Activated T-helper 9 cell treated with anti-CD3 and anti-CD28 coated beads, Interleukin-2, amount 50 U/mL, for 16 hours (primary cell): ENCODE measurements around the gene KIAA0753.

Experiments used
- DNase-seq: peaks from one replicate; pipeline ENCODE4 v3.0.0-alpha.2; 2020; ENCODE audit warnings: low read depth

Gene KIAA0753

DNA sequence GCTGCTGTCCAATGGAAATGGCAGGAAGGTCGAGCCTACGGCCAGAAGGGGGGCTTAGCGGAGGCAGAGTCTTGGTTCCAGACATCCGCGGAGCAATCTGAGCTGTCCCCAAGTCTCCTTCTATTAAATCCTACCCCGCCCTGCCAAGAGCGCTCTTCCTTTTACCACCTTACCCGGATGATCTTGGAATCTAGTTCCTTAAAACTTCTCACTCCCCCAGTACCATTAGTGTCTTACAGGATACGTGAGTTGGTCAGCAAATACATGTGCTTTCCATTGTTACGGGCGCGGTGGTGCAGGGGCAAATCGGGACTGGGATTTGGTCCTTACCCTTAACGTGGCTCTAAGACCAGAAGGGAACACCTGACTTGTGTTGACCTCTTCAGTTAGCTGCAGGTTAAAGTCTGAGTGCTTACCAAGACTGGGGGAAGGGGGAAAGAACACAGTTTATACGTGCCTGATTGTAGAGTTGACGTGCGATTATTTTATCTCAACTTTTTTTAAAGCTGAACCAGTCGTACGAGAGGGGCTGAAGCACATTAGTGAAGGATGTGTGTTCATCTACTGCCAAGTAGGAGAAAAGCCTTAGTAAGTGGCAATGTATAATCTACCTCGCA, 844 bp upstream of the KIAA0753 start:
- no peak for DNase-seq

DNA sequence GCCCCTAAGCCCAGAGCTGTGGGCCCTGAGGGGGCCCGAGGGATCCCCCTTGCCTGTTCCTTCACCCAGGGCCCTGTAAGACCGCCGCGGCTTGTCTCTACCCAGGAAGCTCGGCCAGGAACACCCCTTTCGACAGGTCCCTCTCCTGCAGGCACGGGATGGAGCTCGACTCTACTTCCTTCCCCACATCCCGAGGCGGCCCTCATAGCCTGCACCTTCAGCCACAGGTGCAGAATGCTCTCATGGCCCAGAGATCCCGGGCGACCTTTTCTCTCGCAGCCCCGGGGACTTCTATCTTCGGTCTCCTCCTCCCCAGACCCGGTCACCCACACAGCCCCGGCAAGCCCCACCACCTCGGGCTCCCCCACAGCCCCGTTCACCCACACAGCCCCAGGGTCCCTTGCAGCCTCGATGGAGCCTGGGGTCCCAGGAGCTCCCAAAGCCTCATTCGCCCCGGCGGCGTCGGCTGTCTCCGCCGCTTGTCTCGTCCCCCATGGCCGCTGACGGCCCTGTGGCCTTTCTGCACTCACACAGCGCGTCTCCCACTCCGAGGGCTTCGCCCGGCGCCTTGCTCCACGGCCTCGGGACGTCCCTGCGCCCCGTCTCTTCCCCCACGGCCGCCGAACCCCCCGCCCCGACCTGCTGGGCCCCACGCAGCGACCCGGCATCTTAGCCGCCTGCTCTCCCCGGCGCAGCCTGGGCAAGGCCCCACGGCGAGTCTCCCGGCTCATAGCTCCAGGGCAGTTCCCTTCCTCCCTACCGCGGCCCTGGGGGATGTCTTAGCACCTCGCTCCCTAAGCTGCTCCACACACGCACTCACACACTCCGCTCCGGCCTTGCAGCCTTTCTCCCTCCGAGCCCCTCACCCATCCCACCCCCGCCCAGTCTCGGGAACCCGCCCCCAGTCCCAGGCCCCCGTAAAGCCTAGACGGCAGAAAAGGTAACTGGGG, 650 bp downstream of the KIAA0753 start:
- DNase-seq = no peak

DNA sequence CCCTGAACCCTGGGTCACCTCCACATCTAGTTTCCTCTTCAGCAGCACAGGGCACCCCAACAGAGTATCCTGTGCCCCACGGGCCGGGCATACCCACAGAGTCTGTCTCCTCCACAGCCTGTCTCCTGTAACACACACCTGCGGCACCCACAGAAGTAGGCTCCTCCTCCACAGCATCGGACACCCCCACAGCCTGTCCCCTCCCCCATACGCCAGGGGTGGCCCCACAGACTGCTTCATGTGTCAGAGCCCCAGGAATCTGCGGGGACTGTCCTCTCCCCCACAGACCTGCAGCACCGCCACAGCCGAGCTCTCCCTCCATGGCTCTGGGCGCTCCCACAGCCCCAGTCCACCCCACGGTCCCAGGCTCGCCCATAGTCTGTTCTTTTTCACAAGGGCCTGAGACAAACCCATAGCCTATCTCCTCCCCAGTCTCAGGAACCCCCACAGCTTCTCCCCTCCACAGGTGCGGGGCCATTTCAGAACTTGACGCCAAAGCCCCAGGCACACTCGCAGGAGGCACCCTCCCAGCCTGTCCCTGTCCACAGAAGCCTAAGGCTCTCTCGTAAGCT, 1.4 kb downstream of the KIAA0753 start:
- DNase-seq = no peak

DNA sequence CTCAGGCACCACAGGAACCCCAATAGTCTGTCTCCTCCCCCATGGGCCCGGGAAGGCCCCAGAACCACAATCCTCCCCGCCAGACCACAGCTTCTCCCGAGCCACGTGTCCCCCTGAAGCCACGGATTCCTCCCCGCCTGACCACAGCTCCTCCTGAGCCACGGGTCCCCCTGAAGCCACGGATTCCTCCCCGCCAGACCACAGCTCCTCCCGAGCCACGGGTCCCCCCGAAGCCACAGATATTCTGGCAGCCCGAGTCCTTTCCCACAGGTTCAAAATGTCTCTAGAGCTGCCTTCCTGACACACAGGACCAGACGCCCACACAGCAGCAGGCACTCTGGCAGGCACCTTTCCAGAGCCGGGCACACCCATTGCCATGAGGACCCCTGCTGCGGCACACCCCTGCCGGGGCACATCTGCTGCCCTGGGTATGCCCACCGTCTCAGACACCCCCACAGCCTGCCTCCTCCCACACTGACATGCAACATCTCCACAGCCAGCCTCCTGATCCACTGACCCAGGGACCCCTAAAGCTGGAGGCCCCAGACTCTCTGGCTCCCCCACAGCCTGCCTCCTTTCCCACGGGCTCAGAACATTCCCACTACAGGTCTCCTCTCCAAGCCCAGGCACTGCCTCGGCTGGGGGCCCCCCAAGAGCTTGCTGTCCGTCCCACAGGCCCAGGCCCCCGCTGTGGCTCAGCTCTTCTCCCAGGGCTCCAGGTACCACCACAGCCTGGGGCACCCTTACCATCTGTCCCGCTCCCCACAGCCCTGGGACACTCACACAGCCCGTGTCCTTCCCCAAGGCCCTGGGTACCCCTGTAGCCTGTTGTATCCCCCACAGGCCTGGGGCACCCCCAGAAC, 2.2 kb downstream of the KIAA0753 start:
- DNase-seq = no peak

DNA sequence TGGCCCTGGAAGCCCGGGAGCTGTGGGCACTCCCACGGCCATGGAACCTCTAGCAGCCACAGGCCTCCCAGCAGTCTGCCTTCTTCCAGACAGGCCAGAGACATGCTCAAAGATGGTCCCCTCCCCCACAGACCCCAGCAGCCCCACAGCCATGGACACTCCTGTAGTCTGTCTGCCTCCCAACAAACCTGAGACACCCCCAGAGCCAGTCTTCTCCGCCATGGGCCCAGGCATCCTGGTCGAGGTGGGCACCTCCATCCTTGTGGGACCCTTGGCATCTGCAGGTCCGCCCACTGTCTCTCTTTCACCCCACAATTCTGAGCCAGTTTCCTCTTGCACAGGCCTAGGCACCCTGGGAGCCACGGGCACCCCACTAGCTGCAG, 3.1 kb downstream of the KIAA0753 start:
- no peak for DNase-seq

DNA sequence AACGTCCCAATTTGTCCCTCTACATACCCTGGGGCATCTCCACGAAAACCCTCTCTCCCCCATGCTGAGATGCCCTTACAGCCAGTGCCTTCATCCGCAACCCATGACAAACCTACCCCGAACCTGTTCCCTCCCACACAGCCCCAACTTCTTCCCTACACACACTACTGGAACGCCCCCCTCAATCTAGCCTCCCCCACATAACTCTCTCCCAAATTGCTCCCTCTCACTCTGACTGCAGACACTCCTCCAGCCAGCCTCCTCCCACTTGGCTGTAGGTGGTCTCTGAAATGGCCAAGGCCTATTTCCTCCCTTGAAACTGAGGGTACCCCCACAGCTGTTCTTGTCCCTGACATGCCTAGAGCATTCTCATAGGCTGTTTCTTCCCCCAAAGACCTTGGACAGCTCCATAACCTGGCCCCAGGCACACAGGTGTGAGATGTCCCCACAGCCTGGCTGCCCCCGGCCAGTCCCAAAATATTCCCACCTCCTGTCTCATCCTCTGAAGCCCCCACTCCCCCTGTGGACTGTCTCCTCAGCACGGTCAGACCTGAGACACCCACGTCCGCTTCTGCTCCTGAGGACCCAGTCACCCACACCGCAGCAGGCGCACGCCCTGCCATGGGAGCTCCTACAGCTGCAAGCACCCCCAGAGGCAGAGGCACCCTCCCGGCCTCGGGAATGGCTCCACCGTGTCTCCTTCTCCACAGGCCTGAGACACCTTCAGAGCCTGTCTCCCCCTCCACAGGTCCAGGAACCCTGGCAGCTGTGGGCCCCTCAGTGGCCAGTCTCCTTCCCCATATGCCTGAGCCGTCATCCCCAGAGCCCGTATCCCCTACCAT, 3.7 kb downstream of the KIAA0753 start:
- DNase-seq = no peak

DNA sequence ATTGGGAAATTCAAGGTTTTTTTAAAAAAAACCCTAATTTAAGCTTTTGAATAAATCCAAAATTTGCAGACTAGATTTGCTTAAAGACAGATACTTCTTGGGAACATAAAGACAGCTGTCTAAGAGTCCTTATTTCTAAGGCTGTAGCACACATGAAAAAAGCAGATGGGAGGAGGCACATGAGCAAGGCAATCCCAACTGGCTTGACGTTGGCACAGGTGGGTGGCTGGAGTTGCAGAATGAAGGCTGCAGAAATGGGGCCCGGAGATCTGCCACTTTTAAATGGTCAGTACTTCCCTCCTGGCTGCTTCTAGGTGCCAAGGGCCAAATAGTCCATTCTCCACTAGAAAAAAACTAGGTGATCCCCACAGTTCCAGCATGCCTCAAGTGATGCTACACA, 4.4 kb downstream of the KIAA0753 start:
- no peak for DNase-seq

DNA sequence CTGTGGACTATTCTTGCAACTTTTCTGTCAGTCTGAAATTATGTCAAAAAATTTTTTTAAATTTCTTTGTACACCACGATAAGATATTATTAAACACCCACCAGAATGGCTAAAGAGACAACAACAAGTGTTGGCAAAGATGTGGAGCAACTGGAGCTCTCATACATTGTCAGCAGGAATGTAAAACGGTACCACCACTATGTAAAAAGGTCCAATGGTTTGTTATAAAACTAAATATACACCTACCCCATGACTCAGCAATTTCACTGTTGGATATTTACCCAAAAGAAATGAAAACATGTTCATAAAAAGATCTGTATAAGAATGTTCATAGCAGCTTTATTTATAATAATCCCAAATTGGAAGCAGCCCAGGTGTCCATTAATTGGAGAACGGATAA, 7.2 kb downstream of the KIAA0753 start:
- no peak for DNase-seq

DNA sequence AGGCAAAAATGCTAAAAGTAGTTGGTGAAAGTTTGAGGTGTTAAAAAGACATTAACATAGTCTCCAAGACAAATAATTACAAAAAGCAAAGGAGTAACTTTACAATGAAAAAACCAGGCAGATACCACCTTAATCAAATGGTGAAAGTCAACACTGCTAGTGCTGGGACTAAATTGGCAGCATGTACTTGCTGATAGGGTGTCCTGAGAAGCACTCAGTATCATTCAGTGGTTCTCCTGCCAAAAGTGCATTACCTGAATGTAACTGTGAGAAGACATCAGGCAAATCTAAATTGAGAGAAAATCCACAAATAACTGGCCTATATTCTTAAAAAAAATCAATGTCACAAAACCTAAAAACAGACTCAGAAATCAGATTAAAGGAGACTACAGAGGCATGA, 8.0 kb downstream of the KIAA0753 start:
- DNase-seq = no peak

DNA sequence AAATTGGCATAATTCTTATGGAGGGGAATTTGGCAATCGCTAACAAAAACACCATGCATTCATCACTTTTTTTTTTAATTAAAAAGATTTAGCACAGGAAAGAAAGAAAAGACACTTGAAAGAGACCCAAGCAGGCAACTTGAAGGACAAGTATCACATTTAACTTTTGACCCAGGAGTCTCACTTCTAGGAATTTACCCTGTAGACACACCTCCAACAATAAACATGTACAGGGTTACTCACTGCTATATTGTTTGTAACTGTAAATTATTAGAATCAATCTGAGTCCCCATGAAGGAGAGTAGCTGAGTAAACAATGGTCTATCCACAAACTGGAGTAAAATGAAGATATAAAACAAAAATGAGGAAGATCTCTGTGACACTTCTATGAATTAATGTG, 10.1 kb downstream of the KIAA0753 start:
- DNase-seq = no peak

DNA sequence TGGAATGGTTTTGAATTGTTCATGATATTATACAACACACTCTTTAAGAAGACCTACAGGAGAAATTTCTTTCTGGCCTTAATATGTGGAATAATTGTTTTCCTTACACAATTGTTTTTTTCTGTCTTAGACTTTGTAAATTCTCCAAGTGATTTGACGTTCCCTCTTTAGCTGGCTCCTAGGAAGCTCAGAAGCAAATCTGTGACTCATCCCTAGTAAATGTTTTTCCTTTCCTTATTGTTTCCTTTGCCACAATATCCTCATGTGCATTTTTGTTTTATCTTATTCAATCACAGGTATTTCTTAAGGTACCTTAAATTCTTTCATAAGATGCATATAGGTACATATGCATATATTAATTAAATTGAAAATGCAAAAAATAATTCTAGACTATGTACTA, 13.5 kb downstream of the KIAA0753 start:
- DNase-seq = no peak

DNA sequence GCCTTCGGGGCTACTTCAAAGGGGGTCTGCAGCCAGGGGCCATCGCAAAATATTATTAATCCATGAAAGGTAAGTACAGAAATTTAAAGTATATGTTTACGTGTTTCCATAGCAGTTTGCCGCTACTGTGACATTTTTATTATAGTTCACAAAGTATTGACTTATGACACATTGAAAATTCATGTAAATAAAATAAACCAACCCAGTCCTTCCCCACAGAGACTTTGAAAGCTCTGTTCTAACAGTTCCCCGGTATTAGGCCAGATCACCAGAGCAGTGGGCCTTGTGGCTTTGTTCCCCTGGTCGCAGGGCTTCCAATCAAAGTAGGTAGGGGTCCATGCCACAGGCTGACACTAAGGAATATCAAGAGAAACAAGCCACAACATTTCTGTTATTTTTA, 13.9 kb downstream of the KIAA0753 start:
- DNase-seq = no peak

DNA sequence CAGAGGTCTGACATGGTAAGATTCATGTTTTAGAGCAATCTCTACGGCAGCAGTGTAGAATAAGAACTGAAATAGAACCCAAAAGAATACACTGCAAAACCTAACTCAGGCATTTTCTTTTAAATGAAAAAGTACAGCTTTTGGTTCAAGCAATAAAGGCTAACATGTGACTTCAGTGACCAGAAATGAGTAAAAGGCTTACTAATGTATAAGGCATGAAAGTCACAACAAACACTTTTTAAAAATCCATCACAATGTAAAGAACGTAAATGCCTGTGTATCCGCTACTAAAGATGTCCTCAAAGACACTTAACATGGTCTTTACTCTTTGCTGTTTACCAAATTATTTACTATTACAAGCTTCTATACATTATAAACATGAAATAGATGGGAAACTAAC, 16.6 kb downstream of the KIAA0753 start:
- DNase-seq = no peak

DNA sequence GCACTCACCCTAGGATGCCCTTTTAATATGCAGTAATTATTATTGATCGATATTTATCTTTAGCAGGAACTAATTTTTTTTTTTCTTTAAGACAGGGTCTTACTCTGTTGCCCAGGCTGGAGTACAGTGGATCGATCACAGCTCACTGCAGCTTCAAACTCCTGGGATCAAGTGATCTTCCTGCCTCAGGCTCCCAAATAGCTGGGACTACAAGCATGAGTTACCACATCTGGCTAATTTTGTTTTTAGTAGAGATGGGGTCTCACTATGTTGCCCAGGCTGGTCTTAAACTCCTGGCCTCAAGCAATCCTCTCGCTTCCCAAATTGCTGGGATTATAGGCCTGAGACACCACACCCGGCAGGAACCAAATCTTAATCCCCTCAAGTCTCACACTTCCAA, 29.3 kb downstream of the KIAA0753 start:
- no peak for DNase-seq

DNA sequence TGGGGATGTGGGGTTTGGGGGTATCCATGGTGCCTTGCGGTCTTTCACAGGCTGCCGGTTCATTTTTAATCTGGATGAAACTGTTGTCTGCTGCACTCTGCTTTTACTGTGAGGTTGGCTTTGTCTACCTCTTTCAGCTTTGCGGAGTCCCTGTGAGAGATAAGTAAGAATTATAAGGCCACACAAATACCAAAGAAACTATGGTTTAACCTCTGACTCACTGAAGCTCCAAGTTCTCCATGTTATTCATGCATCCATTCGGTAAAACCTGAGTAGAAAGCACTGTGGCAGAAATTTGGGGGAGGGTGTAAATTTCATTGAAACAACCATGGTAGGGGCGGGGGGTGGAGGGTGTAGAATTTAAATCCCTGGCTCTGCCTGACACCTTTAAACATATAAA, 30.5 kb downstream of the KIAA0753 start:
- no peak for DNase-seq

DNA sequence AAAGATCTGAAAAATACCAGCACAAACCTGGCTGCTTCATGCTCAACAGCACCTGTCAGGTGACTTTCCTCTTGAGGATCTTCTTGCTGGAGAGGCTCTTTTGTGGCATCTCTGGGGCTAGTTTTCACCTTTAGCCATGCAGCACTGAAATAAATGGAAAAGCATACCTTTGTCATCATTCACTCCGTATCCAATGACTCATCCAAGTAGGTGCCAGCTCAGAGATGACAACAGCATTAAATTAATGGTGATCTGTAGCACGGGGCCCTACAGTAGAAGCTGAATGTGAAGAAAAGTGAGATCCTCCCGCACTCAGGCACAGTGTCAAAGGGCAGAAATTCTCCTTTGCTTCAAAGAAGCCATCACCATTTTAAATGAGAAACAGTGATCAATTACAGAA, 32.2 kb downstream of the KIAA0753 start:
- DNase-seq = no peak

DNA sequence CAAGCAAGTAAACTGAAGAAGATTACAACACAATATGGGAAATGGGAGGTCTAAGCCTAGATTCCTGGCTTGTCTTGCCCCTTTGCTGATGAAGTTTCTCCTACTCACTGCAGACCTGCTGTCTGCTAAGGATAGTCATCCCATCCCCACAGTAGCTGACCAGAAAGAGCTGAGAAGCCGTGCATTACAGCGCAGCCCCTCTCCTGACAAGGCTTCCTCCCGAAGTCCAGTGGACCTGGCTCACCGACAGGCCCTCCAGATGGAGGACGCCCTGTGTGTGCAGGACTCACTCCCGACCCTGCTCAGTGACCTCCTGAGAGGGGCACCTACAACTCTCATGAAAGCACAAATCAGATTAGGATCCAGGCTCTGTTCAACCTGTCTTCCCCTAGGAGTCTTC, 35.4 kb downstream of the KIAA0753 start:
- DNase-seq = no peak

DNA sequence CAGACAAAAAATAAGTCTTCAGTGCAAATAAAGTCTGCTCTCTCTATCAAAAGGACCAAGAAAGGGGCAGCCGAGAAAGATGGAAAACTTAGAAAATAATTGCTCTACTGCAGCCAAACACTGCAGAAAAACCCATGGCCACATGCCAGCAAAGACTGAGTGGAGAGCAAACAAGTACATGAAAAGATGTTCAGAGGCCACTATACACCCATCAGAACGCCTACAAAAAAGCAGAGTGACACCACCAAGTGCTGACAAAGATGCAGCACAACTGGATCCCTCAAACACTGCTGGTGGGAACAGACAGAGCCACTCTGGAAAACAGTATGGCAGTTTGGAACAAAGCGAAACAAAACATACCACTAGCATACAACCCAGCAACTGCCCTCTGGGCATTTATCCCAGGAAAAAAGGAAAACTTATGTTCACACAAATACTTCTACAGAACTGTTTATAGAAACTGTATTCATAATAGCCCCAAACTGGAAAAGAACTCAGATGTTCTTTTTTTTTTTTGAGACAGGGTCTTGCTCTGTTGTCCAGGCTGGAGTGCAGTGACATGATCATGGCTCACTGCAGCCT, 36.7 kb downstream of the KIAA0753 start:
- DNase-seq = no peak

DNA sequence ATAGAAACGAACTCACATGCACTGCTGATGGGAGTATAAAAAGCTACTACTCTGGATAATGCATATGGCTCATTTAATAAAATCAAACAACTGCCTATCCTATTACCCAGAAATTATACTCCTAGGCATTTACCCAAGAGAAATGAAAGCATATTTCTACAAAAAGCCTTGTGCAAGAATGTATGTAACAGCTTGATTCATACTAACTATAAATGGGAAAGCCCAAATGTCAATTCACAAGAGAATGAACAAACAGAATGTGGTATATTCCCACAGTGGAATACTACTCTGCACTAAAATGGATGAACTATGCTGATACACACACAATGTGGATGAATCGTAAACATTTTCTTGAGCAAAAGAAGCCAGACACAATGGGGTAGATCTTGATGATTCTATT, 38.4 kb downstream of the KIAA0753 start:
- no peak for DNase-seq

DNA sequence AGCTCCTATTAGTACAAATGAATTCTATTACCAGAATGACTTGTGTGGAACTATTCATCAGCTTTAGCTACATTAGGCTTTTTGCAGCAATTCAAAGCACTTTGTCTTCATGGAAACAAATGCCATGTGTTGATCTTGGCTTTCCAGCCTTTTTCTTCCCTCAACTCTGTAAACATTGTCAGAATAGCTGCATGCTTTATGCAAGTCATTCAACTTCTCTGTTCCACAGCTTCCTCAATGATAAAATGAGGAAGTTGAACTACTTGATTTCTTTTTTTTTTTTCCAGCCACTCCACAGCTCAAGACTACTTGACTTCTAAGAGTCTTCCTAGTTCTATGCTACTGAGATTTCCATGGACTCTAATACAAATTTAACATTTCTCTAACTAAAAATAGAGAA, 41.1 kb downstream of the KIAA0753 start:
- no peak for DNase-seq

DNA sequence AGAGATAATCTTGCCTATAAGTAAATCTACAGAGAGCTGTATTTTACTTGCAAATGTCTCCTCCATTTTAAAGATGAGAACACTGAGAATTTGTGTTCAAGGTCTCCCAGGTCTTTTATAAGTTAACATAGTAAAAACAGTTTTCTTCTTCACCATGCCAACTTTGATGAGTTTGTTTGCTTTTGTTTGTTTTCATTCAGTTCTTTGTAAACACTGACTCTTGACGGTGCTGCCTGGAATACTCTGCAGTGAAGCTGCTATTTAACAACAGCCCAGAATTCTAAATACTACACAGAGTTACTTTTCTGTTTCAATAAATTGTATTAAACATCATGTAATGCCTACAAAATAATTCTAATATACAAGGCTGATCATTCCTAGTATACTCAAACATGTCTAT, 42.8 kb downstream of the KIAA0753 start:
- no peak for DNase-seq
